Stimulated activated CD4-positive, alpha-beta T cell treated with anti-CD3 and anti-CD28 coated beads, TNF-alpha, amount 100 ng/mL, for 1 hour (primary cell): Measurements from ENCODE around the gene POLK.
"Not testable (repeated sequence)": the region's sequence is repeated elsewhere in the genome, so short reads cannot be mapped to it uniquely, and the experiment has no call there.

Source experiments
- DNase-seq, 3 donors: peaks; one replicate each; pipeline ENCODE4 v3.0.0-alpha.2; 2020; ENCODE audit warnings: low read depth in 3 of 3, low spot score in 1 of 3

The POLK gene

GRCh38 chr5:75510417-75510835, 1.3 kb upstream of the POLK start:
- DNase-seq: no peak

GRCh38 chr5:75510836-75511434, 756 bp upstream of the POLK start:
- DNase-seq: peak in 1 of 3 donors; percentile 2

GRCh38 chr5:75512383-75513074, 838 bp downstream of the POLK start:
- DNase-seq: no peak

- DNase-seq: no peak
Observed at GRCh38 chr5:75513841-75514240, 2.1 kb downstream of the POLK start.

GRCh38 chr5:75514323-75514722, 2.6 kb downstream of the POLK start:
- no peak for DNase-seq

- no peak for DNase-seq
Observed at GRCh38 chr5:75519761-75520160, 8.1 kb downstream of the POLK start.

GRCh38 chr5:75521195-75521594, 9.5 kb downstream of the POLK start:
- DNase-seq: no peak

GRCh38 chr5:75522025-75522424, 10.3 kb downstream of the POLK start:
- no peak for DNase-seq

GRCh38 chr5:75522542-75522941, 10.9 kb downstream of the POLK start:
- DNase-seq: no peak

- no peak for DNase-seq
Observed at GRCh38 chr5:75523275-75523674, 11.6 kb downstream of the POLK start.

GRCh38 chr5:75524071-75524470, 12.4 kb downstream of the POLK start:
- DNase-seq: no peak

GRCh38 chr5:75524591-75524990, 12.9 kb downstream of the POLK start:
- DNase-seq: no peak

- no peak for DNase-seq
Observed at GRCh38 chr5:75525344-75525743, 13.7 kb downstream of the POLK start.

GRCh38 chr5:75526070-75526469, 14.4 kb downstream of the POLK start:
- no peak for DNase-seq

- no peak for DNase-seq
Observed at GRCh38 chr5:75529185-75529584, 17.5 kb downstream of the POLK start.

GRCh38 chr5:75532190-75532589, 20.5 kb downstream of the POLK start:
- DNase-seq: no peak

GRCh38 chr5:75533716-75534115, 22.0 kb downstream of the POLK start:
- not testable (repeated sequence) for DNase-seq

- DNase-seq: no peak
Observed at GRCh38 chr5:75534734-75535133, 23.0 kb downstream of the POLK start.

- no peak for DNase-seq
Observed at GRCh38 chr5:75536147-75536546, 24.5 kb downstream of the POLK start.

- DNase-seq: no peak
Observed at GRCh38 chr5:75536694-75537360, 25.1 kb downstream of the POLK start.

GRCh38 chr5:75538211-75538610, 26.5 kb downstream of the POLK start:
- no peak for DNase-seq

- DNase-seq: no peak
Observed at GRCh38 chr5:75545131-75545530, 33.4 kb downstream of the POLK start.
